Measurements from ENCODE around the gene SPARC.

DNA sequence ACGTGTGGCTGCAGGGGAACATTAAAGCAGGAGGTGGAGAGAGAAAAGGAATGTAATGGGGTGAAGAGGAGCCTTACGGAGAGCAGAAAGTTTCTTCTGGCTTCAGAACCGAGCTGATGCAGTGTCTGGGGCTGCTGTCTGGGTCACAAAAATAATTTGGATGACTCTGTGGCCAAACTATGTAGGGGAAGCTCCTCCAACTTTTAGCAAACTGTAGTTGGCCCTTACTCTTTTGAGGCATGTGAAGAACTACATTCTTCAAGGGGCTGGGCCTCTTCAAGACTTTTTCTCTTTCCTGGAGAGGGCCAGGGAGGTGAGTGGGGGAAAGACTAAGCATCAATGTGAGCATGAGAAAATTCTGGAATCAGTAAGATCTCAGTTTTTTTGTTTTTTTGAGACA lies 31.9 kb upstream of the SPARC start:
- TF ChIP-seq, protein P1, sequence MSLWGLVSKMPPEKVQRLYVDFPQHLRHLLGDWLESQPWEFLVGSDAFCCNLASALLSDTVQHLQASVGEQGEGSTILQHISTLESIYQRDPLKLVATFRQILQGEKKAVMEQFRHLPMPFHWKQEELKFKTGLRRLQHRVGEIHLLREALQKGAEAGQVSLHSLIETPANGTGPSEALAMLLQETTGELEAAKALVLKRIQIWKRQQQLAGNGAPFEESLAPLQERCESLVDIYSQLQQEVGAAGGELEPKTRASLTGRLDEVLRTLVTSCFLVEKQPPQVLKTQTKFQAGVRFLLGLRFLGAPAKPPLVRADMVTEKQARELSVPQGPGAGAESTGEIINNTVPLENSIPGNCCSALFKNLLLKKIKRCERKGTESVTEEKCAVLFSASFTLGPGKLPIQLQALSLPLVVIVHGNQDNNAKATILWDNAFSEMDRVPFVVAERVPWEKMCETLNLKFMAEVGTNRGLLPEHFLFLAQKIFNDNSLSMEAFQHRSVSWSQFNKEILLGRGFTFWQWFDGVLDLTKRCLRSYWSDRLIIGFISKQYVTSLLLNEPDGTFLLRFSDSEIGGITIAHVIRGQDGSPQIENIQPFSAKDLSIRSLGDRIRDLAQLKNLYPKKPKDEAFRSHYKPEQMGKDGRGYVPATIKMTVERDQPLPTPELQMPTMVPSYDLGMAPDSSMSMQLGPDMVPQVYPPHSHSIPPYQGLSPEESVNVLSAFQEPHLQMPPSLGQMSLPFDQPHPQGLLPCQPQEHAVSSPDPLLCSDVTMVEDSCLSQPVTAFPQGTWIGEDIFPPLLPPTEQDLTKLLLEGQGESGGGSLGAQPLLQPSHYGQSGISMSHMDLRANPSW (CRISPR knock-in tag; conservative IDR thresholded peaks at IDR 0.05; ENCODE audit: low read depth) = no peak
- TF ChIP-seq, protein P2, sequence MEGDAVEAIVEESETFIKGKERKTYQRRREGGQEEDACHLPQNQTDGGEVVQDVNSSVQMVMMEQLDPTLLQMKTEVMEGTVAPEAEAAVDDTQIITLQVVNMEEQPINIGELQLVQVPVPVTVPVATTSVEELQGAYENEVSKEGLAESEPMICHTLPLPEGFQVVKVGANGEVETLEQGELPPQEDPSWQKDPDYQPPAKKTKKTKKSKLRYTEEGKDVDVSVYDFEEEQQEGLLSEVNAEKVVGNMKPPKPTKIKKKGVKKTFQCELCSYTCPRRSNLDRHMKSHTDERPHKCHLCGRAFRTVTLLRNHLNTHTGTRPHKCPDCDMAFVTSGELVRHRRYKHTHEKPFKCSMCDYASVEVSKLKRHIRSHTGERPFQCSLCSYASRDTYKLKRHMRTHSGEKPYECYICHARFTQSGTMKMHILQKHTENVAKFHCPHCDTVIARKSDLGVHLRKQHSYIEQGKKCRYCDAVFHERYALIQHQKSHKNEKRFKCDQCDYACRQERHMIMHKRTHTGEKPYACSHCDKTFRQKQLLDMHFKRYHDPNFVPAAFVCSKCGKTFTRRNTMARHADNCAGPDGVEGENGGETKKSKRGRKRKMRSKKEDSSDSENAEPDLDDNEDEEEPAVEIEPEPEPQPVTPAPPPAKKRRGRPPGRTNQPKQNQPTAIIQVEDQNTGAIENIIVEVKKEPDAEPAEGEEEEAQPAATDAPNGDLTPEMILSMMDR (IDR thresholded peaks at IDR 0.05) = no peak
- TF ChIP-seq, protein P3, sequence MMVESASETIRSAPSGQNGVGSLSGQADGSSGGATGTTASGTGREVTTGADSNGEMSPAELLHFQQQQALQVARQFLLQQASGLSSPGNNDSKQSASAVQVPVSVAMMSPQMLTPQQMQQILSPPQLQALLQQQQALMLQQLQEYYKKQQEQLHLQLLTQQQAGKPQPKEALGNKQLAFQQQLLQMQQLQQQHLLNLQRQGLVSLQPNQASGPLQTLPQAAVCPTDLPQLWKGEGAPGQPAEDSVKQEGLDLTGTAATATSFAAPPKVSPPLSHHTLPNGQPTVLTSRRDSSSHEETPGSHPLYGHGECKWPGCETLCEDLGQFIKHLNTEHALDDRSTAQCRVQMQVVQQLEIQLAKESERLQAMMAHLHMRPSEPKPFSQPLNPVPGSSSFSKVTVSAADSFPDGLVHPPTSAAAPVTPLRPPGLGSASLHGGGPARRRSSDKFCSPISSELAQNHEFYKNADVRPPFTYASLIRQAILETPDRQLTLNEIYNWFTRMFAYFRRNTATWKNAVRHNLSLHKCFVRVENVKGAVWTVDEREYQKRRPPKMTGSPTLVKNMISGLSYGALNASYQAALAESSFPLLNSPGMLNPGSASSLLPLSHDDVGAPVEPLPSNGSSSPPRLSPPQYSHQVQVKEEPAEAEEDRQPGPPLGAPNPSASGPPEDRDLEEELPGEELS (CRISPR knock-in tag; IDR thresholded peaks at IDR 0.05) = no peak
- TF ChIP-seq, protein P4, sequence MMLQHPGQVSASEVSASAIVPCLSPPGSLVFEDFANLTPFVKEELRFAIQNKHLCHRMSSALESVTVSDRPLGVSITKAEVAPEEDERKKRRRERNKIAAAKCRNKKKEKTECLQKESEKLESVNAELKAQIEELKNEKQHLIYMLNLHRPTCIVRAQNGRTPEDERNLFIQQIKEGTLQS (CRISPR knock-in tag; conservative IDR thresholded peaks at IDR 0.05) = no peak
- no peak for TF ChIP-seq FOXK1 (CRISPR knock-in tag; IDR thresholded peaks at IDR 0.05)
- TF ChIP-seq, protein P5, sequence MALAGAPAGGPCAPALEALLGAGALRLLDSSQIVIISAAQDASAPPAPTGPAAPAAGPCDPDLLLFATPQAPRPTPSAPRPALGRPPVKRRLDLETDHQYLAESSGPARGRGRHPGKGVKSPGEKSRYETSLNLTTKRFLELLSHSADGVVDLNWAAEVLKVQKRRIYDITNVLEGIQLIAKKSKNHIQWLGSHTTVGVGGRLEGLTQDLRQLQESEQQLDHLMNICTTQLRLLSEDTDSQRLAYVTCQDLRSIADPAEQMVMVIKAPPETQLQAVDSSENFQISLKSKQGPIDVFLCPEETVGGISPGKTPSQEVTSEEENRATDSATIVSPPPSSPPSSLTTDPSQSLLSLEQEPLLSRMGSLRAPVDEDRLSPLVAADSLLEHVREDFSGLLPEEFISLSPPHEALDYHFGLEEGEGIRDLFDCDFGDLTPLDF (CRISPR knock-in tag; IDR thresholded peaks at IDR 0.05) = no peak
- TF ChIP-seq, protein P6, sequence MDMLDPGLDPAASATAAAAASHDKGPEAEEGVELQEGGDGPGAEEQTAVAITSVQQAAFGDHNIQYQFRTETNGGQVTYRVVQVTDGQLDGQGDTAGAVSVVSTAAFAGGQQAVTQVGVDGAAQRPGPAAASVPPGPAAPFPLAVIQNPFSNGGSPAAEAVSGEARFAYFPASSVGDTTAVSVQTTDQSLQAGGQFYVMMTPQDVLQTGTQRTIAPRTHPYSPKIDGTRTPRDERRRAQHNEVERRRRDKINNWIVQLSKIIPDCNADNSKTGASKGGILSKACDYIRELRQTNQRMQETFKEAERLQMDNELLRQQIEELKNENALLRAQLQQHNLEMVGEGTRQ (CRISPR knock-in tag; IDR thresholded peaks at IDR 0.05) = no peak
- TF ChIP-seq, protein P7, sequence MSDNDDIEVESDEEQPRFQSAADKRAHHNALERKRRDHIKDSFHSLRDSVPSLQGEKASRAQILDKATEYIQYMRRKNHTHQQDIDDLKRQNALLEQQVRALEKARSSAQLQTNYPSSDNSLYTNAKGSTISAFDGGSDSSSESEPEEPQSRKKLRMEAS (CRISPR knock-in tag; IDR thresholded peaks at IDR 0.05) = no peak
- no peak for TF ChIP-seq NR3C1 (CRISPR knock-in tag; conservative IDR thresholded peaks at IDR 0.05; ENCODE audit: low read depth)
- TF ChIP-seq SP1 (CRISPR knock-in tag; conservative IDR thresholded peaks at IDR 0.05) = no peak
